Coronary artery (tissue), 2 donors: ENCODE results near the gene POLRMT.

ENCODE experiments used
- DNase-seq: peaks from one replicate; pipeline ENCODE4 v3.0.0-alpha.2; 2017; ENCODE audit warnings: low spot score
- H3K27ac ChIP-seq, 2 donors: fragments of 200-600 bp; sonication (generic); one replicate each; pipeline ENCODE4 v1.5.1; 2016 to 2019
- H3K4me3 ChIP-seq: fragments of 200-600 bp; sonication (generic); 2 replicates; pipeline ENCODE4 v1.5.1; 2016; ENCODE audit warnings: mild to moderate bottlenecking, moderate library complexity
- TF ChIP-seq, protein P1 (sequence below): fragments of 200-600 bp; sonication (generic); IDR thresholded peaks from one replicate; pipeline ENCODE4 v1.5.1; 2019; ENCODE audit warnings: antibody characterized with exemption

The POLRMT gene

DNA sequence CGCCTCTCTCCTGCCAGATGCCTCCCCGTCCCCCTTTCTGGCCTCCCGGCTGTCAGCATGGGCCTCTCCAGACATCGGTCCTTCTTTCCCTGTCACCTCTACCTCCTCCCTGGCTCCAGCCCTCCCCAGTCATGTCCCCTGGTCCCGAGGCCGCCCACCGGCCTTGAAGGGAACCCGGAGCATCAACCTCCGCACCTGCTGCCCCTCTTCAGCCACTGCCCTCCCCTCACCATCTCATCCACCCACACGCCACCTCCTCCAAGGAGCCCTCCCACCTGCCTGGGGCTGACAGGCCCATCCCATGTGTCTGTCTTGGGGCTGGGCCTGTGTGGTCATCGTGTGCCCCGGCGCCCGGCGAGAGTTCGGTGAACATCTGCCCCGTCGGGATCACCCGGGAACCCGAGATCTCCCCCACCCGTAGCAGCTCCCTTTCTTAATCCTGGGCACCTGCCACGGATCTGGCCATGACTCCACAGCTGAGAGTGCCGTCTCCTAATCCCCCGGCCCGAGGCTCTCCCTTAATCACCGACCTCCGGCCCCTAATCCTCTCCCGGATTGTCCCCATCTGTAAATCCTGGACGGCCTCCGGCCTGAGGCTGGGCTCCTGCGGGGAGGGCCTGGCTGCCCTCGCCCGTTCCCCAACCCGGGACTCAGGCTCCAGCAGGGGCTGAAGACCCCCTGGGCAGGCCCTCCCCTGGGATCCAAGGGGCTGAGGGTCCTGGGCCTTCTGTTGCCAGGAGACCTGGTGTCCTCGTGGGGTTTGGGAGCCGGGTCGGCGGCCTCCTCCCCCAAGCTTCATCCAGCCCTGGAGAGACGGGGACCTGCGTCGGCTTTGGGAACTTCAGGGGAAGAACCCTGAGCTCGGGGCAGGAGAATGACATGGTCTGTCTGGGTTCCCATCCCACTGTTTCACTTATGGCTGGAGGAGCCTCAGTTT, 37.7 kb downstream of the POLRMT start:
- Histone ChIP-seq H3K4me3 (no peak overlapping the region), H3K27ac (no peak overlapping the region)
- no peak for DNase-seq
- TF ChIP-seq, protein P1, sequence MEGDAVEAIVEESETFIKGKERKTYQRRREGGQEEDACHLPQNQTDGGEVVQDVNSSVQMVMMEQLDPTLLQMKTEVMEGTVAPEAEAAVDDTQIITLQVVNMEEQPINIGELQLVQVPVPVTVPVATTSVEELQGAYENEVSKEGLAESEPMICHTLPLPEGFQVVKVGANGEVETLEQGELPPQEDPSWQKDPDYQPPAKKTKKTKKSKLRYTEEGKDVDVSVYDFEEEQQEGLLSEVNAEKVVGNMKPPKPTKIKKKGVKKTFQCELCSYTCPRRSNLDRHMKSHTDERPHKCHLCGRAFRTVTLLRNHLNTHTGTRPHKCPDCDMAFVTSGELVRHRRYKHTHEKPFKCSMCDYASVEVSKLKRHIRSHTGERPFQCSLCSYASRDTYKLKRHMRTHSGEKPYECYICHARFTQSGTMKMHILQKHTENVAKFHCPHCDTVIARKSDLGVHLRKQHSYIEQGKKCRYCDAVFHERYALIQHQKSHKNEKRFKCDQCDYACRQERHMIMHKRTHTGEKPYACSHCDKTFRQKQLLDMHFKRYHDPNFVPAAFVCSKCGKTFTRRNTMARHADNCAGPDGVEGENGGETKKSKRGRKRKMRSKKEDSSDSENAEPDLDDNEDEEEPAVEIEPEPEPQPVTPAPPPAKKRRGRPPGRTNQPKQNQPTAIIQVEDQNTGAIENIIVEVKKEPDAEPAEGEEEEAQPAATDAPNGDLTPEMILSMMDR = no peak

DNA sequence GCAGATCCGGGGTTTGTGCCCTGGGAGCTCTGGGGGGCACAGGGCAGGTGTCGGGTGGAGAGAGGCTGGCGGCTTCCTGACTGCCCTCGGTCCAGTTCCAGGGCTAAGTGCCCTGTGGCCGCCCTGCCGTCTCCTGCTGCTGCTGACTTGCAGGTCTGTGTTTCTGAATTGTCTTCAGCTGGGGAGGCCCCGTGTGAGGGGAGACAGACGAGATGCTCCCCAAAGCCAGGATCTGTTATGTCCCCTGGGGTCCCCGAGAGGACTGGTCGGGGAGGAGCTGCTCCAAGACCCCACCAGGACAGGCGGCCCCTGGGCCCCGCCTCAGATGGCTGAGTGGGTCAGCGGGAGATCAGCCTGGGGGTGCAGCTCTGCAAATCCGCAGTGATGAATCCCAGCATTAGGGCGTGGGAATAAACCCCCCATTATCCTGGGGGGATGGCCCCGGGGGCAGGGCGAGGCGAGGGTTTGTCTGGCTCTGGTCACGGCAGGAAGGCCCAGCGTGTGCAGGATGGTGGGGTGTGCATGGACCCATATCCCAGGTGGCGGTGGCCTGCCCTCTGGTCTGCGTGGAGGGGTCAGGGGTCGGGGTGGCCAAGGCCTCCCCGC, 39.0 kb downstream of the POLRMT start:
- no peak for DNase-seq
- TF ChIP-seq, protein P1 = no peak
- Histone ChIP-seq H3K27ac (no peak overlapping the region), H3K4me3 (no peak overlapping the region)

DNA sequence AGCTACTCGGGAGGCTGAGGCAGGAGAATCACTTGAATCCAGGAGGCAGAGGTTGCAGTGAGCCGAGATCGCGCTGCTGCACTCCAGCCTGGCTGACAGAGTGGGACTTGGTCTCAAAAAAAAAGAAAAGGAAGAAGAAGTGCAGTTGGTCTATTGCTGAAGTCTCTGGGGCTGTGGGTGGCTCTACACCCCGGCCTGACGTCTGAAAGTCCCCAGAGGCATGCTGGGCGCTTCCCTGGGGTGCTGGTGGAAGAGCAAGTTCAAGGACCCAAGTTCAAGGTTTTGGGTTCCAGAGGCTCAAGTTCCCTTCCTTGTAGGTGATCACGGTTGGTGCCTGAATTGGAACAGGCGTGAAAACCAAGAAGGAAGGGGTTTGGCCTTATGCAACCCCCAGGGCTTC, 39.8 kb downstream of the POLRMT start:
- no peak for DNase-seq
- Histone ChIP-seq H3K4me3 (no peak overlapping the region), H3K27ac (no peak overlapping the region)
- TF ChIP-seq, protein P1 = no peak

DNA sequence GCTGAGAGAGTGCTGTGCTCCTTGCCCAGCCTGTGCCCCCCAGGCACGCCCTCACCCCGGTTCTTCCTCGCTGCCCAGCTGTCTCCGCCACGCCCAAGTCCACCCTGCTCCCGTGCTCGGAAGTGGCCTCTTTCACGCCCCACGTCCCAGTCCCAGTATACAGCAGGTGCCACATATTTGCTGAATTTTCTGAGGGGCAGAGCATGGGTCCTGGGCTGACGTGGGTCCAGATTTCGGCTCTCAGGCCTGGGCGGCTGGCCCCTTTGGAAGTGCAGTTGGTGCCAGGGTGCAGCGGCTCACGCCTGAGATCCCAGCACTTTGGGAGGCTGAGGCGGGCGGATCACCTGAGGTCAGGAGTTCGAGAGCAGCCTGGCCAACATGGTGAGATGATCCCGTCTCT, 40.3 kb downstream of the POLRMT start:
- TF ChIP-seq, protein P1 = no peak
- Histone ChIP-seq H3K27ac (no peak overlapping the region), H3K4me3 (no peak overlapping the region)
- no peak for DNase-seq

DNA sequence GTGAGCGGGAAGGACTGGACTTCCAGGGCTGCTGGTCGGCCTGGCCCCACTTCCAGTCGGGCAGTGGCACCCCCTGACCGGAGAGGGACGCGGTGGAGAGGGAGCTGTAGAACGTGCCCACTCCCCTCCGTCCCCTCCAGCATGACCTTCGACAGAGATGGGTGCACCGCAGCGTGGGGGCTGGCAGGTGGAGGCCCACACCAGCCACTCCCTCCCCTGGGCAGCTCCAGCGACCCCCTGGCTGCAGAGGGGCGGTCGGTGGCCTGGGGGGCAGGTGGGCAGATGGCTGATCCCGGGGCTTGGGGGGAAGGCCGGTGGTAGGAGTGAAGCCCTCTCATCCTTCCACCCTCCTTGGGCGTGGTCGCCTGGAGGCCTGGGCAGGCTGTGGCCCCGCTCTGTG, 41.2 kb downstream of the POLRMT start:
- TF ChIP-seq, protein P1 = no peak
- no peak overlapping the region for H3K4me3 ChIP-seq
- DNase-seq = no peak
- no peak overlapping the region for H3K27ac ChIP-seq

DNA sequence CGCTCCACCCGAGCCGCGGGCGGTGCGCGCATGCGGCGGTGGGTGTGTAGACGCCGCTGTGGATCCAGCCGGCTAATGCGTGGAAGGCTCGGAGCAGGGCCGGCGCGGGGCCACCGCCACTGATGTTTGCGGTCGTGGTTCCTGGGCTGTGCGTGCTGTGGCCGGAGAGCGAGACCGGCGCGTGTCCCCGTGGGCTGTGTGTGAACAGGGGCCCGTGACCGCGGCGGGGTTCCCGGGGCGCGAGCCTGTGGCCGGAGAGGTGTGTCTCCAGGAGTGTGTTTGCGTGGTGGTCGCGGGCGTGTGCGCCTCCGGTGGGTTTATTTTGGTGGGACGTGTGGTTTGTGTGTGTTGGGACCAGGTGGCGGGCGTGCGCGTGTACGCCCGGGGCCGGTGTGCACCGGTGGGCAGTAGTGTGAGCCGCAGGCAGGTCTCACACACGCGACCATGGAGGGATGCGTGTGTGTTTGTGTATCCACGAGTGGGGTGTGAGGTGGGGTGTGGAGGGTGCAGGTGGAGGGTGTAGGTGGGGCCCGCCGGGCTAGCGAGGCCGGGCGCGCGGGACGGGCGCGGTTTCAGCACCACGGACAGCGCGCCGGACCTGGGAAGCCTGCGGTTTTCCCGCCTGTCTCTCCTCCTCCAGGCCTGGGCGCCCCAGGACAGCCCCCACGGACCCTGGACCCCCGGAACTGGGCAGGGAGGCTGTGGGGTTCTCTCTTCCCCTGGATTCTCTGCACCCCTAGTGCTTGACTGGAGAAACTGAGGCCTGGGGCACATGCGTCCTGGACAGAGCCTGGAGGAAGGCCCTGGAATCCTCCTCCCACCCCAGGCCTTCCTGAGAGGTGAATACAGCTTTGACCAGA, 42.0 kb downstream of the POLRMT start:
- Histone ChIP-seq H3K4me3 (peak overlapping the region; percentile 61), H3K27ac (no peak overlapping the region)
- no peak for DNase-seq
- TF ChIP-seq, protein P1 = no peak
